ENCODE measurements around the gene JTB. TPM values are rescaled to one million over a fixed set of nuclear protein-coding genes. Genes with fewer than 3 reads are reported as not detected.

The JTB gene
- polyA plus RNA-seq, 1 donor from 2014 or later, result 257 TPM

GRCh38 chr1:153954826-153955225 is 22.6 kb downstream of the JTB start:
- Histone ChIP-seq H3K9ac (ENCODE audit: low read length) (no peak overlapping the region), H3K4me3 (ENCODE audit: low read length) (no peak overlapping the region), H3K4me2 (ENCODE audit: low read length) (no peak overlapping the region), H3K79me2 (replicated peaks; ENCODE audit: insufficient read depth, low read length) (peaks cover 35% of the 10 kb centered on the region), H3K27me3 (ENCODE audit: insufficient read depth, low read depth, low read length) (no peaks in the 10 kb centered on the region), H2AFZ (ENCODE audit: low read depth, low read length) (no peak overlapping the region), H3K9me2 (ENCODE audit: insufficient read depth, low read length) (no peaks in the 10 kb centered on the region), H4K20me1 (ENCODE audit: insufficient read depth) (no peaks in the 10 kb centered on the region), H3F3A (ENCODE audit: insufficient read depth, low read length, poor library complexity, severe bottlenecking) (no peaks in the 10 kb centered on the region), H3K27ac (ENCODE audit: low read length) (no peak overlapping the region), H3K9me3 (ENCODE audit: low read length) (no peaks in the 10 kb centered on the region), H3K36me3 (ENCODE audit: insufficient read depth, low read length) (no peaks in the 10 kb centered on the region)
- TF ChIP-seq SMC3 (conservative IDR thresholded peaks at IDR 0.05; ENCODE audit: poor library complexity) (no peak), POLR2AphosphoS5 (IDR thresholded peaks at IDR 0.05) (no peak), MXI1 (conservative IDR thresholded peaks at IDR 0.05; ENCODE audit: poor library complexity, severe bottlenecking) (no peak), EP300 (conservative IDR thresholded peaks at IDR 0.05; ENCODE audit: poor library complexity, severe bottlenecking) (no peak), CTCF (IDR thresholded peaks at IDR 0.05; ENCODE audit: poor library complexity, severe bottlenecking) (no peak), REST (IDR thresholded peaks at IDR 0.05; ENCODE audit: borderline replicate concordance) (no peak), EZH2 (IDR thresholded peaks at IDR 0.05; ENCODE audit: borderline replicate concordance, insufficient read depth, low read length, poor library complexity, severe bottlenecking) (no peak), TAF1 (IDR thresholded peaks at IDR 0.05; ENCODE audit: low read depth) (no peak), RAD21 (conservative IDR thresholded peaks at IDR 0.05) (no peak)

- TF ChIP-seq POLR2AphosphoS5 (IDR thresholded peaks at IDR 0.05) (no peak), CTCF (IDR thresholded peaks at IDR 0.05; ENCODE audit: poor library complexity, severe bottlenecking) (no peak), REST (IDR thresholded peaks at IDR 0.05; ENCODE audit: borderline replicate concordance) (no peak), EP300 (conservative IDR thresholded peaks at IDR 0.05; ENCODE audit: poor library complexity, severe bottlenecking) (no peak), RAD21 (conservative IDR thresholded peaks at IDR 0.05) (no peak), TAF1 (IDR thresholded peaks at IDR 0.05; ENCODE audit: low read depth) (no peak), SMC3 (conservative IDR thresholded peaks at IDR 0.05; ENCODE audit: poor library complexity) (no peak), MXI1 (conservative IDR thresholded peaks at IDR 0.05; ENCODE audit: poor library complexity, severe bottlenecking) (no peak), EZH2 (IDR thresholded peaks at IDR 0.05; ENCODE audit: borderline replicate concordance, insufficient read depth, low read length, poor library complexity, severe bottlenecking) (no peak)
- Histone ChIP-seq H4K20me1 (ENCODE audit: insufficient read depth) (no peaks in the 10 kb centered on the region), H3K27me3 (ENCODE audit: insufficient read depth, low read depth, low read length) (no peaks in the 10 kb centered on the region), H2AFZ (ENCODE audit: low read depth, low read length) (no peak overlapping the region), H3K9me2 (ENCODE audit: insufficient read depth, low read length) (no peaks in the 10 kb centered on the region), H3K9ac (ENCODE audit: low read length) (no peak overlapping the region), H3K27ac (ENCODE audit: low read length) (no peak overlapping the region), H3K4me2 (ENCODE audit: low read length) (no peak overlapping the region), H3K36me3 (ENCODE audit: insufficient read depth, low read length) (no peaks in the 10 kb centered on the region), H3K79me2 (replicated peaks; ENCODE audit: insufficient read depth, low read length) (peaks cover 35% of the 10 kb centered on the region), H3K4me3 (ENCODE audit: low read length) (no peak overlapping the region), H3K9me3 (ENCODE audit: low read length) (no peaks in the 10 kb centered on the region), H3F3A (ENCODE audit: insufficient read depth, low read length, poor library complexity, severe bottlenecking) (no peaks in the 10 kb centered on the region)
These were observed 23.6 kb downstream of the JTB start for GRCh38 chr1:153953859-153954365.

All from neural cell (in vitro differentiated cells).